SH-SY5Y (cell line): ENCODE measurements around the gene PANX2.

ENCODE experiments used
- GATA2 ChIP-seq: IDR thresholded peaks from 2 replicates; pipeline ENCODE4 v1.6.1; 2011; ENCODE audit warnings: mild to moderate bottlenecking, low read depth, low read length
- GATA3 ChIP-seq: IDR thresholded peaks from 2 replicates; pipeline ENCODE4 v1.6.1; 2011; ENCODE audit warnings: low read depth, mild to moderate bottlenecking, low read length, moderate library complexity

PANX2 gene

GRCh38 chr22:50184004-50184901 lies 13.7 kb downstream of the PANX2 start:
- TF ChIP-seq GATA2 (no peak), GATA3 (no peak)

DNA sequence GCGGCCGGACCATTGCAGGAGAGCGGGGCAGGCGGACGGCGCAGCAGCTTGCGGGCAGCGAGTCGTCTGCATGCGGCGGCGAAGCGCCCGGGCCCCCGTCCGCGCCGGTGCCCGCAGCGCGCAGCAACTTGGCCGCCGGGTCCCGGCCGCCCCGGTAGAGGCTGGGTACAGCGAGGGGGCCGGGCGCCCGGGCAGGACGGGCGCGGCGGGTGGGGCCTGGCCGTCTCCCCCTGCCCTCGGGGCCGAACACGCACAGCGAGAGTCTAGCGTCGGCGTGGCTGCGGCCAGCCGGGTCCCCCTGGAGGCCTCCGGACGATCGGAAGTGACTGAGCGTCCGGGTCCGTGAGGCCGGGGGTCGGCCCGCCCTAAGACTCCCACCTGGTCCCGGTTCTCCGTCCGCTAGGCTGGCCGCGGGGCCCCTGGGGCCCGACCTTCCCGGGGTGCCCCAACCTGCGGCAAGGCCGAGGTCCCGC lies 14.4 kb downstream of the PANX2 start:
- no peak for TF ChIP-seq GATA3
- no peak for TF ChIP-seq GATA2

DNA sequence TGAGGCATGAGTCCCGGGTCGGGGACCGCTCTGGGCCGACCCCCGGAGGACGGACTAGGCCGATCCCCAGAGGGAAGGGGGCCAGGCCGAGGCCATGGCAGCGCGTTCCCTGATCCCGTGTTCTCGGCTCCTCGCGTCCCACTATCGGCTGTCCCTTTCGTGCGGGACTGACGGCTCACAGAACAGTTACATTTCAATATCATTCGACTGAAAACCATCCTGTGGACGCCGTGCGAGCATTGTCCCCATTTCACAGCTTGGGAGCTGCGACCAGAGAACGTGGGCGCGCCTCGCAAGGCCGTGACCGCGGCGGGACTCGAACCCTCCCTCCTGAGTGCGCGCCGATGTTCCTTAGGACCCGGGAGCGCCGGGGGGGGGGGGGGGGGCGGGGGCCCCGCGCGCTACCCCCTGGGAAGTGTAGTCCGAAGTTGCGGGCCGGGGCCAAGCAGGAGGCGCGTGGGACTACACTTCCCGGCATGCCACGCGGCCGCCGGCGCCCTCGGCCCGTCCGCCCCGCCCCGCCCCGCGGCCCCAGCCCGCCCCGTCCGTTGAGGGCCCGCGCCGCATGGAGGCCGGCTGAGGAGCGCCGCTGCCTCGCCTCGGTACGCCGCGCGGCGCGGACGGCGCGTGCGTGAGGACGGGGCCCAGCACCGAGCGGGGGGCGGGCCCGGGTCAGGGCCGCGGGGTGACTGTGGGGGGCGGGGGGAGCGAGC lies 15.0 kb downstream of the PANX2 start, which contains the start of gene TRABD:
TRABD (plus strand) TSS at position 539 of the 713 bp plus-strand sequence. CDS start 7,148 bp downstream, outside the sequence.
- TF ChIP-seq GATA2 = no peak
- no peak for TF ChIP-seq GATA3

DNA sequence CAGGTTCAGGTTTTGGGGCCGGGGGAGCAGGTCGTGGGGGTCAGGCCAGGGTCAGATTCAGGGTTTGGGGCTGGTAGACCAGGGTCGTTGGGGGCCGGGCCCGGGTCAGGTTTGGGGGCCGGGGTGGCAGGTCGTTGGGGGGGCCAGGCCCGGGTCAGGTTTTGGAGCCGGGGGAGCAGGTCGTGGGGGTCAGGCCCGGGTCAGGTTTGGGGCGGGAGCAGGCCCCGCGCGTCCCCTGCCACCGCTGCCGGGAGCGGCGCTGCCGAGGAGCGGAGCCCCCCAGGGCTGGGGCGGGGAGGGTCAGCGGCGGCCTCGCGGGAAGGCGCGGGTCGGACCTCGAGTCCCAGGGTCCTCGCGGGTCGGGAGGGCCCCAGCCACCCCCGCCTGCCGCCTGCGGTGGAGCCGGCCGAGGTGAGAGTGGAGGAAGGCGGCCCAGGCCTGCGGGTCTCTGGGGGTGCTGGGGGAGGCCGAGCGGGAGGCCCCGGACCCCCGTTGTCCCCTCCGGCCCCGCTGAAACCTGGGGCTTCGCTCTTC lies 15.7 kb downstream of the PANX2 start:
- TF ChIP-seq GATA2 (no peak), GATA3 (no peak)

- TF ChIP-seq GATA3 = no peak
- no peak for TF ChIP-seq GATA2
These were observed 16.4 kb downstream of the PANX2 start for GRCh38 chr22:50186761-50187523.

- TF ChIP-seq GATA3 (no peak), GATA2 (no peak)
These were observed 17.8 kb downstream of the PANX2 start for GRCh38 chr22:50188356-50188755.

DNA sequence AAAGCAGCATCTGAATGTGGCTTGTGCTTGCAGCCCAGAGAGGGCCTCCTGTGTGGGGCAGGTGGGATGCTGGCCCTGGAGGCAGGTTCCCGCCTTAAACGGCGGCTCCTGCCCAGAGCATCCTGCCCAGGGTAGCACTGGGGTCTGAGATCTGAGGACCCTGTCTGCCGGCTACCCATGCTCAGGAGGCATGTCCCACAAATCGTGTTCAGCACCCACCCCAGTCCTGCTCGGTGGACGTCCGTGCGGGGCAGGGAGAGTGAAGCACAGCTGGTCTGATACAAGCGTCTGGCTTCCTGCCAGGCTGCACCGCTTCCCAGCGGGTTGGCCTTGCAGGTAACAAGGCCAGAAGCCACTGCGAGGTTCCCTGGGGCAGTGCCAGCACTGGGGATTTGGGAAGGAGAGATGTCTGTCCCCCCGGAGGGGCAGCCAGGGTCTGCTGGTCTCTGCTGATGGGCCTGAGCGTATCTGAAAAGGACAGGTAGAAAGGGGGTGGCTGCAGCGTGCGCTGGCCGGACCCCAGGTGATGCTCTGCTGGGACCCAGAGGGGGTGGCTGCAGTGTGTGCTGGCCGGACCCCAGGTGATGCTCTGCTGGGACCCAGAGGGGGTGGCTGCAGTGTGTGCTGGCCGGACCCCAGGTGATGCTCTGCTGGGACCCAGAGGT lies 18.8 kb downstream of the PANX2 start:
- TF ChIP-seq GATA2 = no peak
- no peak for TF ChIP-seq GATA3

GRCh38 chr22:50189849-50190181 lies 19.3 kb downstream of the PANX2 start:
- no peak for TF ChIP-seq GATA3
- TF ChIP-seq GATA2 = no peak

DNA sequence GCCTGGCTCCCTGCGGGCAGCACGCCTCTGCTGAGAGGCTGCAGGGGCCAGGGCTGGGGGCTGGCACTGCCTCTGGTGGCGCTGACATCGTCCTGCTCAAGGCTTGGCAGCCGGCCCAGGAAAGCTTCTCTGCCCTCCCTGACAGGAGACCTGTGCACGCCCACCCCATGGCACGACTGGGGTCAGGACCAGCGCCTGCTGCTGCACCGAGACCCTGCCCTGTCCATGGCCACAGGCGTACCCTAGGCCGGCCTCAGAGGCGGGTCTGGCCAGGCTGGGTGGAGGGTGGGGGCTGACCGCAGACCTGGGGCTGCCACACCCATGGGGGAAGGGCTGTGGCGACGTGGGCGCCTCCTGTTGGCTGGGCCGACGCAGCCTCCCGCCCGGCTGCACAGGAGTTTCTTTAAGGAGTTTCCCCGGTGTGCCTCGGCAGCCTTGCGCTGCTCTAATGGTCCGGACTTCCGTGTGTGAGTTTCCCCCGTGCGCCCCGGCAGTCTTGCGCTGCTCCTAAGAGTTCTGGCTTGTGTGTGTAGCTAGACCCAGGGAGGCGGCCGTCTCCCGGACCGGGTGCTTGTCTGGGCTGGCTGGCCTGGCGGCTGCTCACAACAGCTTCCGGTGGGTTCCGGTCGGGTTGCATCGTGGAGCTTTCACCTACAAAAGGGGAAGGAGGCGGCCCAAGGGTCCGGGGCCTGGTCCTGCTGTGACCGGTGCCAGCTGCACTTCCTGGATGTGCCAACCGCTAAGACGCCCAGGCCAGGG lies 19.8 kb downstream of the PANX2 start:
- no peak for TF ChIP-seq GATA3

DNA sequence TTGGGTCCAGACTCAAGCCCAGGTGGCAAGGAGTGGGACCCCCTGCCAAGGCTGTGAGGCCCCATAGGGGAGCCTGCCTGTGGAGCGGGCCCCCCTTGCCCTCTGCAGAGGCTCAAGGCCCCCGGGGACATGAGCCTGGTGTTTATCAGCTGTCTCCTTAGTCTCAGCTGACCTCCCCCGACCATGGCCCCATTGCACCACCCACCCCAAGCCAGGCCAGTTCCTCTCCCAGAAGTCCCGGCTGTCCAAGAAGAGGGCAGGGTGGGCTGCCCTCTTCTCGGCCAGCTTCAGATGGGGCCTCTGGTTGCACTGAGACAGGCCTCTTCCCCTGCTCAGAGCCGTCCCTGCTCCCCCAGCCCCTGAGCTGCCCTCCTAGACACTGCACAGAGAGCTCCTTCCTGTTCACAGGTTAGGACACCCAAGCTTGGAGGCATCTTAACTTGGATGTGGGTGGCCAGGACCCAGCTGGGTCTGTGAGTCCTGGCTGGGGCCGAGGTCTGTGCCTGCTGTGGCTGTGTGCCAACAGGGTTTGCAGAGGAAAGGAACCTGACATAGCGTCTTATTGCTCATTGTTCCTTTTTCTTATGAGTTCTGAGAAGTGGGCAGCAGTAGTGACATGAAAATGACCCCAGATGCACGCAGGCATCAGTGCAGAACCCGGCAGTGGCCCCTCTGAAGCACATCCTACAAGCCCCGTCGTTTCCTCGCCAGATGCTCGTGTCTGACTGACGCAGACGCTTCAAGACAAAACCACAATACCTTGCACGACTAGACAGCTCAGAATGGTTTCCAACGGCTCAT lies 20.6 kb downstream of the PANX2 start:
- no peak for TF ChIP-seq GATA2
- TF ChIP-seq GATA3 = no peak

- TF ChIP-seq GATA3 (no peak), GATA2 (no peak)
These were observed 22.1 kb downstream of the PANX2 start for GRCh38 chr22:50192436-50193204.
